ENCODE data around the gene CALHM6. TPM values are rescaled to one million over a fixed set of nuclear protein-coding genes. Genes with fewer than 3 reads are reported as not detected.

The CALHM6 gene
- polyA plus RNA-seq, 1 of the 3 experiments (the other 2 are of a cell fraction), result 0.51 TPM

DNA sequence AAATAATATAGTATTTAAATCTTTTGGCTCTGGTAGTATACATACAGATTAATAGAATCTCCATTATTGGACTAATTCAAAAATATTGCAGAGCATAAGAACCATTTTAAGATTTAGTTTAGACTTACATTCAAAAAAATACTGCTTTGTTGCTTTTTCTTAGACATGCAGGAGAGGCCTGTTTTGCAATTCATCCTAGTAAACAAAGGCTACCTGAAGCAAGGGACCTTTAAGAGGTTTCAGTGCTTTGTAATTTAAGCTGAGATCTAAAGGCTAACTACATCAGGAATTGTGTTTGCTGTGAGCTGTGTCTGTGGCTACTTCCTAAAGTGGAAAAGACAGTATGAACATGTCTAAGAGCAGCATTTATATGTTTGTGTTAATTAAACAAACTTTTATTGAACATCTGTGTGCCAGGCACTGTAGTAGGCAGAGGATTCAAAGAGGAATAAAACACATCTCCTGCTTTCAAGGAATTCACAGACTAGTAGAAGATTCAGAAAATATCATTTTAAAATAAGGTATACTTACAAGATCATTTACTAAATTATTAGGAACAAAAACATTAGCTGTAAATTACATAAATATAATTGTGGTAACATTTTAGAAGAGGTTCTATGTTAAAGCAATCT lies 29.1 kb upstream of the CALHM6 start:
- H3K9ac ChIP-seq, result no peak overlapping the region
- H2AFZ ChIP-seq (ENCODE audit: low read depth), result no peak overlapping the region
- ChIA-PET CTCF (interaction anchor here (1.2 to 1.3 kb wide), 2 partner anchors 11 to 14 kb away, joined by 3 to 5 read pairs; no protein-coding TSS in a partner anchor), POLR2A (no interaction called here)
- no peaks in the 10 kb centered on the region for H3K27me3 ChIP-seq (ENCODE audit: insufficient read depth)
- H3K27ac ChIP-seq (ENCODE audit: low read depth in 2 of 2, low read length in 1 of 2), result no peak overlapping the region
- H3K9me3 ChIP-seq, result no peaks in the 10 kb centered on the region
- H3F3A ChIP-seq (replicated peaks; ENCODE audit: insufficient read depth), result peaks cover 6% of the 10 kb centered on the region
- H3K9me2 ChIP-seq, result no peaks in the 10 kb centered on the region
- no peaks in the 10 kb centered on the region for H4K20me1 ChIP-seq (ENCODE audit: insufficient read depth)
- H3K79me2 ChIP-seq (ENCODE audit: insufficient read depth), result peaks cover under 1% of the 10 kb centered on the region; the same call in 1 of the 2 replicates
- H3K36me3 ChIP-seq (replicated peaks in 1 of 2; ENCODE audit: control insufficient read depth in 1 of 2, insufficient read depth in 2 of 2, low read length in 1 of 2), result peaks cover 60 to 65% of the 10 kb centered on the region in 2 experiments
- TF ChIP-seq GABPA (IDR thresholded peaks at IDR 0.05; ENCODE audit: low read depth), result no peak
- TF ChIP-seq POLR2AphosphoS5 (IDR thresholded peaks at IDR 0.05; ENCODE audit: low read depth, low read length), result no peak
- H3K4me2 ChIP-seq, result no peak overlapping the region
- H3K4me1 ChIP-seq (ENCODE audit: control insufficient read depth in 1 of 2, insufficient read depth in 2 of 2, low read depth in 1 of 2, low read length in 1 of 2), result no peaks in the 10 kb centered on the region
- H3K4me3 ChIP-seq (ENCODE audit: low read depth in 2 of 2, low read length in 1 of 2), result no peak overlapping the region
- DNase-seq, result no peak

DNA sequence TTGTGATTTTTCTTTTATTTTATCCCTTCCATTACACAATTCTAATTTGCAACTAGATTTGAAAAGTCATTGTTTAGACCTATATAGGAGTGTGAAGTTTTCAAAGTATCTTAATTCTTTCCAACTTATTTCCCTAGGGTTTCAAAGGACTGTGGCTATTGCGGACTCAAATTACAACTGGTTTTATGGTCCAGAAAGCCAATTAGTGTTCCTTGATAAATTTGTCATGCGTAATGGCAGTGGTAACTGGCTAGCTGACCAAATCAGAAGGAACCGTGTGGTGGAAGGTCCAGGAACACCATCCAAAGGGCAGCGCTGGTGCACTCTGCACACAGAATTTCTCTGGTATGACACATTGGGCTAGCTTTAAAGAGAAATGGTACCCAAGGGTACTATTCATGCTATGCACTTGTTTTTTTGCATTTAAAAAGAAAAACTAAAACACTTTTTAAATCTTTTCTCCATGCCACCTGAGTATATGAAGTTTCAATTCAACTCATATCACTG lies 27.9 kb upstream of the CALHM6 start:
- no peaks in the 10 kb centered on the region for H4K20me1 ChIP-seq (ENCODE audit: insufficient read depth)
- WGBS (ENCODE audit: low lambda C conversion rate), result 99% methylated on average over 4 of the region's 4 CpGs
- no peak overlapping the region for H3K9ac ChIP-seq
- H3K79me2 ChIP-seq (ENCODE audit: insufficient read depth), result no peaks in the 10 kb centered on the region
- DNase-seq, result no peak
- H3K27me3 ChIP-seq (ENCODE audit: insufficient read depth), result no peaks in the 10 kb centered on the region
- TF ChIP-seq NRF1 (IDR thresholded peaks at IDR 0.05; ENCODE audit: low read depth, low read length) (no peak), JUND (IDR thresholded peaks at IDR 0.05) (no peak), SIN3A (IDR thresholded peaks at IDR 0.05; ENCODE audit: borderline replicate concordance, low read depth, low read length) (no peak), EP300 (IDR thresholded peaks at IDR 0.05; ENCODE audit: borderline replicate concordance in 1 of 2, low read depth in 1 of 2, low read length in 1 of 2) (no peak), TCF12 (IDR thresholded peaks at IDR 0.05) (no peak), EZH2phosphoT487 (IDR thresholded peaks at IDR 0.05; ENCODE audit: borderline replicate concordance, low read depth) (no peak), GATA2 (CRISPR knock-in tag; IDR thresholded peaks at IDR 0.05) (no peak)
- TF ChIP-seq, protein P1, sequence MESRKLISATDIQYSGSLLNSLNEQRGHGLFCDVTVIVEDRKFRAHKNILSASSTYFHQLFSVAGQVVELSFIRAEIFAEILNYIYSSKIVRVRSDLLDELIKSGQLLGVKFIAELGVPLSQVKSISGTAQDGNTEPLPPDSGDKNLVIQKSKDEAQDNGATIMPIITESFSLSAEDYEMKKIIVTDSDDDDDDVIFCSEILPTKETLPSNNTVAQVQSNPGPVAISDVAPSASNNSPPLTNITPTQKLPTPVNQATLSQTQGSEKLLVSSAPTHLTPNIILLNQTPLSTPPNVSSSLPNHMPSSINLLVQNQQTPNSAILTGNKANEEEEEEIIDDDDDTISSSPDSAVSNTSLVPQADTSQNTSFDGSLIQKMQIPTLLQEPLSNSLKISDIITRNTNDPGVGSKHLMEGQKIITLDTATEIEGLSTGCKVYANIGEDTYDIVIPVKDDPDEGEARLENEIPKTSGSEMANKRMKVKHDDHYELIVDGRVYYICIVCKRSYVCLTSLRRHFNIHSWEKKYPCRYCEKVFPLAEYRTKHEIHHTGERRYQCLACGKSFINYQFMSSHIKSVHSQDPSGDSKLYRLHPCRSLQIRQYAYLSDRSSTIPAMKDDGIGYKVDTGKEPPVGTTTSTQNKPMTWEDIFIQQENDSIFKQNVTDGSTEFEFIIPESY (IDR thresholded peaks at IDR 0.05; ENCODE audit: borderline replicate concordance, low read depth), result no peak
- TF ChIP-seq, protein P2, sequence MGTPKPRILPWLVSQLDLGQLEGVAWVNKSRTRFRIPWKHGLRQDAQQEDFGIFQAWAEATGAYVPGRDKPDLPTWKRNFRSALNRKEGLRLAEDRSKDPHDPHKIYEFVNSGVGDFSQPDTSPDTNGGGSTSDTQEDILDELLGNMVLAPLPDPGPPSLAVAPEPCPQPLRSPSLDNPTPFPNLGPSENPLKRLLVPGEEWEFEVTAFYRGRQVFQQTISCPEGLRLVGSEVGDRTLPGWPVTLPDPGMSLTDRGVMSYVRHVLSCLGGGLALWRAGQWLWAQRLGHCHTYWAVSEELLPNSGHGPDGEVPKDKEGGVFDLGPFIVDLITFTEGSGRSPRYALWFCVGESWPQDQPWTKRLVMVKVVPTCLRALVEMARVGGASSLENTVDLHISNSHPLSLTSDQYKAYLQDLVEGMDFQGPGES (IDR thresholded peaks at IDR 0.05; ENCODE audit: low read depth, low read length), result no peak
- TF ChIP-seq, protein P3, sequence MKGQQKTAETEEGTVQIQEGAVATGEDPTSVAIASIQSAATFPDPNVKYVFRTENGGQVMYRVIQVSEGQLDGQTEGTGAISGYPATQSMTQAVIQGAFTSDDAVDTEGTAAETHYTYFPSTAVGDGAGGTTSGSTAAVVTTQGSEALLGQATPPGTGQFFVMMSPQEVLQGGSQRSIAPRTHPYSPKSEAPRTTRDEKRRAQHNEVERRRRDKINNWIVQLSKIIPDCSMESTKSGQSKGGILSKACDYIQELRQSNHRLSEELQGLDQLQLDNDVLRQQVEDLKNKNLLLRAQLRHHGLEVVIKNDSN (IDR thresholded peaks at IDR 0.05; ENCODE audit: borderline replicate concordance, low read depth), result no peak
- TF ChIP-seq, protein P4, sequence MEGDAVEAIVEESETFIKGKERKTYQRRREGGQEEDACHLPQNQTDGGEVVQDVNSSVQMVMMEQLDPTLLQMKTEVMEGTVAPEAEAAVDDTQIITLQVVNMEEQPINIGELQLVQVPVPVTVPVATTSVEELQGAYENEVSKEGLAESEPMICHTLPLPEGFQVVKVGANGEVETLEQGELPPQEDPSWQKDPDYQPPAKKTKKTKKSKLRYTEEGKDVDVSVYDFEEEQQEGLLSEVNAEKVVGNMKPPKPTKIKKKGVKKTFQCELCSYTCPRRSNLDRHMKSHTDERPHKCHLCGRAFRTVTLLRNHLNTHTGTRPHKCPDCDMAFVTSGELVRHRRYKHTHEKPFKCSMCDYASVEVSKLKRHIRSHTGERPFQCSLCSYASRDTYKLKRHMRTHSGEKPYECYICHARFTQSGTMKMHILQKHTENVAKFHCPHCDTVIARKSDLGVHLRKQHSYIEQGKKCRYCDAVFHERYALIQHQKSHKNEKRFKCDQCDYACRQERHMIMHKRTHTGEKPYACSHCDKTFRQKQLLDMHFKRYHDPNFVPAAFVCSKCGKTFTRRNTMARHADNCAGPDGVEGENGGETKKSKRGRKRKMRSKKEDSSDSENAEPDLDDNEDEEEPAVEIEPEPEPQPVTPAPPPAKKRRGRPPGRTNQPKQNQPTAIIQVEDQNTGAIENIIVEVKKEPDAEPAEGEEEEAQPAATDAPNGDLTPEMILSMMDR (IDR thresholded peaks at IDR 0.05), result no peak
- H3K9me3 ChIP-seq, result no peaks in the 10 kb centered on the region
- no peak overlapping the region for H3K4me3 ChIP-seq (ENCODE audit: low read depth in 2 of 2, low read length in 1 of 2)
- POLR2A ChIA-PET, result no interaction called here
- CTCF ChIA-PET, result interaction anchor here (1.2 to 1.5 kb wide), 2 partner anchors 13 to 146 kb away, joined by 4 to 5 read pairs; no protein-coding TSS in a partner anchor
- H3K4me1 ChIP-seq (ENCODE audit: control insufficient read depth in 1 of 2, insufficient read depth in 2 of 2, low read depth in 1 of 2, low read length in 1 of 2), result peaks cover 0 to 3% of the 10 kb centered on the region in 2 experiments; a peak in 2 of 4 replicates
- peaks cover 8% of the 10 kb centered on the region for H3F3A ChIP-seq (replicated peaks; ENCODE audit: insufficient read depth)
- no peak overlapping the region for H3K27ac ChIP-seq (ENCODE audit: low read depth in 2 of 2, low read length in 1 of 2)
- H3K36me3 ChIP-seq (replicated peaks in 1 of 2; ENCODE audit: control insufficient read depth in 1 of 2, insufficient read depth in 2 of 2, low read length in 1 of 2), result peaks cover 52 to 60% of the 10 kb centered on the region in 2 experiments
- H3K4me2 ChIP-seq, result no peak overlapping the region
- H2AFZ ChIP-seq (ENCODE audit: low read depth), result no peak overlapping the region
- no peaks in the 10 kb centered on the region for H3K9me2 ChIP-seq
